Measurements from ENCODE around the gene SDHB. TPM values are rescaled to one million over a fixed set of nuclear protein-coding genes. Genes with fewer than 3 reads are reported as not detected.

SDHB gene
- polyA plus RNA-seq, 3 donors: 116 to 275 (median 241) TPM

DNA sequence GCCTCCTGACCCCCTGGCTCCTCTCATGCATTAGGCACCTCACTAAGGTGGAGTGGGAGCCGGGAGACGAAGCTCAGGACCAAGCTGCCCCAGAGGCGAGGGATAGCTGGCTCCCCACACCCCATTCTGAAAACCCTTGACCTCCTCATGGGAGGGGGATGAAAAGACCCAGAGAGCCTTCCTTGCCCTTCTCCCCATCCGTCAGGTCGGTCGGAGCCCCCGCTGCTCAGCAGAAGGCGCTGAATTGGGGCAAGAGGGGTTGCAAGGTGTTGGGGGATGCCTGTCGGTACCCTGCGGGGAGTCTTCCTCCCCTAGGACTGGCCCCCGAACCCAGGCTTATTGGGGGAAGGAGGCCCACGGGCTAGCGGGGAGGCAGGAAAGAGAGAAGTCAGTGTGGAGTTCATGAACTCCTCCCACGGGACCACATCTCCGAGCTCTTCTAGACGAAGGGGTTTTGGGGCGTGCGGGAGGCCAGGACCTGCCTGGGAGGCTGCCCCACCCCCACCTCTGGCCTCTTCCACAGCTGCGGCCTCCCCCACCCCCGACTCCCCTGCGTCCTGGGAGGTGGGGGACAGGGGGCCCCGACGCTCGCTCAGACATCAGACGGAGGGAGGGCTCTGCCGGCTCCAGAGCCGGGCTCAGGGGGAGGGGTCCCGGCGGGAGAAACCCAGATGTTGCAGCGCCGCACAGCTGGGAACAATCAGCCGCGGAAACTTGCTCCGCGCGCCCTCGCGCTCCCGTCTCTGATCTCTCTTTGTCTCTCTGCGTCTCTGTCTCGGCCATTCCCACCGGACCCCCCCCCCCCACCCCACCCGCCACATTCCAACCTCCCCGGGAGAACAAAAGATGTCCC lies 74.1 kb downstream of the SDHB start:
- Histone ChIP-seq H3K4me3 (replicated peaks in 1 of 3; ENCODE audit: low read depth in 2 of 3, low read length in 3 of 3) (no peak overlapping the region), H2AFZ (ENCODE audit: insufficient read depth, low read depth, low read length, poor library complexity, severe bottlenecking) (no peak overlapping the region), H3K4me2 (replicated peaks; ENCODE audit: extremely low read depth, low read length, poor library complexity, severe bottlenecking) (no peak overlapping the region), H3K79me2 (ENCODE audit: insufficient read depth, low read length) (no peaks in the 10 kb centered on the region), H4K20me1 (ENCODE audit: insufficient read depth, low read length) (no peaks in the 10 kb centered on the region), H3K27ac (ENCODE audit: low read depth in 1 of 2, low read length in 2 of 2) (no peak overlapping the region), H3K9me3 (replicated peaks in 1 of 2; ENCODE audit: control insufficient read depth in 1 of 2, insufficient read depth in 1 of 2, low read length in 2 of 2) (peaks cover 0 to 10% of the 10 kb centered on the region in 2 donors), H3K4me1 (ENCODE audit: control insufficient read depth in 1 of 2, insufficient read depth in 2 of 2, low read length in 2 of 2) (peaks cover 3 to 10% of the 10 kb centered on the region in 2 donors), H3K36me3 (replicated peaks in 1 of 2; ENCODE audit: control insufficient read depth in 1 of 2, insufficient read depth in 2 of 2, low read length in 2 of 2) (no peaks in the 10 kb centered on the region), H3K9ac (ENCODE audit: insufficient read depth, low read length, poor library complexity, severe bottlenecking) (no peak overlapping the region), H3K27me3 (ENCODE audit: control insufficient read depth in 2 of 2, insufficient read depth in 2 of 2, low read length in 2 of 2) (peaks cover 9 to 37% of the 10 kb centered on the region in 2 donors)
- DNase-seq: no peak
- peak overlapping the region; percentile 9 to 69 for H3K4me3 Mint-ChIP-seq
- peaks cover 10% of the 10 kb centered on the region for H3K4me1 Mint-ChIP-seq
- WGBS (ENCODE audit: insufficient coverage): 1% methylated on average over 20 of the region's 44 CpGs
- intact Hi-C loops (cut with micrococcal nuclease): no loop called here
- TF ChIP-seq, protein P1, sequence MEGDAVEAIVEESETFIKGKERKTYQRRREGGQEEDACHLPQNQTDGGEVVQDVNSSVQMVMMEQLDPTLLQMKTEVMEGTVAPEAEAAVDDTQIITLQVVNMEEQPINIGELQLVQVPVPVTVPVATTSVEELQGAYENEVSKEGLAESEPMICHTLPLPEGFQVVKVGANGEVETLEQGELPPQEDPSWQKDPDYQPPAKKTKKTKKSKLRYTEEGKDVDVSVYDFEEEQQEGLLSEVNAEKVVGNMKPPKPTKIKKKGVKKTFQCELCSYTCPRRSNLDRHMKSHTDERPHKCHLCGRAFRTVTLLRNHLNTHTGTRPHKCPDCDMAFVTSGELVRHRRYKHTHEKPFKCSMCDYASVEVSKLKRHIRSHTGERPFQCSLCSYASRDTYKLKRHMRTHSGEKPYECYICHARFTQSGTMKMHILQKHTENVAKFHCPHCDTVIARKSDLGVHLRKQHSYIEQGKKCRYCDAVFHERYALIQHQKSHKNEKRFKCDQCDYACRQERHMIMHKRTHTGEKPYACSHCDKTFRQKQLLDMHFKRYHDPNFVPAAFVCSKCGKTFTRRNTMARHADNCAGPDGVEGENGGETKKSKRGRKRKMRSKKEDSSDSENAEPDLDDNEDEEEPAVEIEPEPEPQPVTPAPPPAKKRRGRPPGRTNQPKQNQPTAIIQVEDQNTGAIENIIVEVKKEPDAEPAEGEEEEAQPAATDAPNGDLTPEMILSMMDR (IDR thresholded peaks at IDR 0.05): no peak
- peaks cover 0 to 9% (median 2%) of the 10 kb centered on the region in 7 donors for H3K9me3 Mint-ChIP-seq
- H3K36me3 Mint-ChIP-seq: peaks cover 2 to 12% of the 10 kb centered on the region in 2 donors
- no peak overlapping the region for H3K27ac Mint-ChIP-seq
- H3K27me3 Mint-ChIP-seq (ENCODE audit: low read depth in 3 of 3): peaks cover 43 to 53% (median 50%) of the 10 kb centered on the region in 3 donors

DNA sequence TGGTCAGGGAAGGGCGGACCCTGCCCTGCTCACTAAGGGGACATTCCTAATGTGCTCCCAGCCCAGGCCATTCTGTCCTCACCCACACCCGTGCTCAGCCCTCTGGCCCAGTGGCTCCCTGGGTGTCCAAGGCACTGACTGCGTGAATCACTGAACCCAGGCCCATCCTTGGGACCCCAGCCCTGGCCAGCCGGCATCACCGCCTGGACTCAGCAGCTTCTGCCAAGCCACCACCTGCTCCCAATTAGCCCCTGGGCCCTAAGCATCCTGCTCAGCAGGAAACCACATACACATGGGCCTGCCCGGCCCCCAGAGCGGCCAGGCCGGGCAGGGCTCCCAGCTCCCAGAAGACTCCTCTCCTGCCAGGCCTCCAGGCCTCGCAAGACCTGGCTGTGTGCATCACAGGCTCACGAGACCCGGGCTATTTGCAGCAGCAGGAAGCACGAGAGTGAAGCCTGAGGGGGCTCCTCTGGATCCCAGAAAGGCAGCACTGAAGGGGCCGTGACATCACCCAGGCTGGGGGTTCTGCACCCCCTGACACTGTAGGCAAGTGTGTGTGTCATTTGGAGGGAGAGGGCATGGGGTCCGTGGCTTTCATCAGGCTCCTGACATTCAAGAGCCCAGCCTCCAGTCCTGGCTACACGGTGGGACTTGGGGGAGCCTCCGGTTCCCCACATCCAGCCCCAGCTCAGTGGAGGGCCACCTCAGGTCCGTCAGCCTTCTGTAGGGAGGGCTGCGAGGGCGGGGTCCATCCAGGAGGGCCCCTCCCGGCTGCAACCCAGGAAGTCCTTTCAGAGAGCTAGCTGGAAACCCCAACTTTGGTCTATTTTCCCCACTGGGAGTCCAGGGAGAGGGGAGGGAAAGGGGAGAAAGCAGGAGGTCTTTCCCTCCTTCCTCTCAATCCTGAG lies 75.0 kb downstream of the SDHB start:
- Mint-ChIP-seq H3K27me3 (ENCODE audit: low read depth in 3 of 3) (peaks cover 43 to 53% (median 46%) of the 10 kb centered on the region in 3 donors), H3K4me1 (peaks cover 10% of the 10 kb centered on the region), H3K36me3 (peaks cover 2 to 8% of the 10 kb centered on the region in 2 donors), H3K4me3 (peak overlapping the region in 1 of 2 donors; percentile 69), H3K27ac (no peak overlapping the region), H3K9me3 (peaks cover 0 to 9% (median 2%) of the 10 kb centered on the region in 7 donors)
- Histone ChIP-seq H3K9ac (ENCODE audit: insufficient read depth, low read length, poor library complexity, severe bottlenecking) (no peak overlapping the region), H2AFZ (ENCODE audit: insufficient read depth, low read depth, low read length, poor library complexity, severe bottlenecking) (no peak overlapping the region), H3K4me3 (replicated peaks in 1 of 3; ENCODE audit: low read depth in 2 of 3, low read length in 3 of 3) (no peak overlapping the region), H3K27ac (ENCODE audit: low read depth in 1 of 2, low read length in 2 of 2) (no peak overlapping the region), H3K4me2 (replicated peaks; ENCODE audit: extremely low read depth, low read length, poor library complexity, severe bottlenecking) (no peak overlapping the region), H4K20me1 (ENCODE audit: insufficient read depth, low read length) (no peaks in the 10 kb centered on the region), H3K9me3 (replicated peaks in 1 of 2; ENCODE audit: control insufficient read depth in 1 of 2, insufficient read depth in 1 of 2, low read length in 2 of 2) (peaks cover 0 to 10% of the 10 kb centered on the region in 2 donors), H3K27me3 (ENCODE audit: control insufficient read depth in 2 of 2, insufficient read depth in 2 of 2, low read length in 2 of 2) (peaks cover 9 to 37% of the 10 kb centered on the region in 2 donors), H3K36me3 (replicated peaks in 1 of 2; ENCODE audit: control insufficient read depth in 1 of 2, insufficient read depth in 2 of 2, low read length in 2 of 2) (no peaks in the 10 kb centered on the region), H3K4me1 (ENCODE audit: control insufficient read depth in 1 of 2, insufficient read depth in 2 of 2, low read length in 2 of 2) (peaks cover 3 to 10% of the 10 kb centered on the region in 2 donors), H3K79me2 (ENCODE audit: insufficient read depth, low read length) (no peaks in the 10 kb centered on the region)
- no peak for DNase-seq
- TF ChIP-seq, protein P1 (IDR thresholded peaks at IDR 0.05): no peak
- intact Hi-C loops (cut with micrococcal nuclease): no loop called here
- 26% methylated on average over 15 of the region's 20 CpGs for WGBS (ENCODE audit: insufficient coverage)

All from CD14-positive monocyte (primary cell).